ENCODE results near the gene NXN.

GRCh38 chr17:789160-789840 lies 190.3 kb downstream of the NXN start:
- no peak for TF ChIP-seq ZNF274 (IDR thresholded peaks at IDR 0.05; ENCODE audit: low read depth, low read length)
- no peak for TF ChIP-seq SUZ12 (IDR thresholded peaks at IDR 0.05; ENCODE audit: extremely low read depth, insufficient read depth, insufficient read length)
- no peak for TF ChIP-seq YY1 (IDR thresholded peaks at IDR 0.05; ENCODE audit: insufficient read depth, insufficient read length)

All from NT2/D1 (cell line).